ENCODE results near the gene YWHAE.

DNA sequence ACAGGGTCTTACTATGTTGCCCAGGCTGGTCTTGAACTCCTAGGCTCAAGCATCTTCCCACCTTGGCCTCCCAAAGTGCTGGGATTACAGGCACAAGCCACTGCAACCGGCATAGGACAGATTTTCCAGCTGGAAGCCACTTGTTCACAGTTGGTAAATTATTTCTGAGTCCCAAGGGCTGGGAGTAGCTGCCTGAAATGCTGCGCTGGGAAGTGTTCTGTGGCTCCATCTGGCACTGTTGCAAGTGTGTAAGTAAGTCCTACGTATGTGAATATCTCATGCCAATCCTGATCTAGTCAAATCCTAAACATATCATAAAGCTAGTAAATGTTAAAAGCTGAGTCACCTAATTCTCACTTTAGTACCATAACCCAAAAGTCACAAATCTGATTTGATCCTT is 48.1 kb downstream of the YWHAE start:
- TF ChIP-seq, protein P1, sequence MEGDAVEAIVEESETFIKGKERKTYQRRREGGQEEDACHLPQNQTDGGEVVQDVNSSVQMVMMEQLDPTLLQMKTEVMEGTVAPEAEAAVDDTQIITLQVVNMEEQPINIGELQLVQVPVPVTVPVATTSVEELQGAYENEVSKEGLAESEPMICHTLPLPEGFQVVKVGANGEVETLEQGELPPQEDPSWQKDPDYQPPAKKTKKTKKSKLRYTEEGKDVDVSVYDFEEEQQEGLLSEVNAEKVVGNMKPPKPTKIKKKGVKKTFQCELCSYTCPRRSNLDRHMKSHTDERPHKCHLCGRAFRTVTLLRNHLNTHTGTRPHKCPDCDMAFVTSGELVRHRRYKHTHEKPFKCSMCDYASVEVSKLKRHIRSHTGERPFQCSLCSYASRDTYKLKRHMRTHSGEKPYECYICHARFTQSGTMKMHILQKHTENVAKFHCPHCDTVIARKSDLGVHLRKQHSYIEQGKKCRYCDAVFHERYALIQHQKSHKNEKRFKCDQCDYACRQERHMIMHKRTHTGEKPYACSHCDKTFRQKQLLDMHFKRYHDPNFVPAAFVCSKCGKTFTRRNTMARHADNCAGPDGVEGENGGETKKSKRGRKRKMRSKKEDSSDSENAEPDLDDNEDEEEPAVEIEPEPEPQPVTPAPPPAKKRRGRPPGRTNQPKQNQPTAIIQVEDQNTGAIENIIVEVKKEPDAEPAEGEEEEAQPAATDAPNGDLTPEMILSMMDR (IDR thresholded peaks at IDR 0.05) = no peak
- no peak for TF ChIP-seq POLR2A (IDR thresholded peaks at IDR 0.05)

Measured in right lobe of liver (tissue), 4 donors.